ENCODE measurements around the gene MS4A3.
"Not testable (repeated sequence)": the region's sequence is repeated elsewhere in the genome, so short reads cannot be mapped to it uniquely, and the experiment has no call there.

Gene MS4A3

GRCh38 chr11:60056349-60056969 lies at the start of gene MS4A3:
TSS of gene MS4A3 (plus strand) at chr11:60056665. CDS start at chr11:60061161, 4,496 bp downstream.
- no peak for DNase-seq (ENCODE audit: low read depth in 2 of 2)

GRCh38 chr11:60016881-60017280 lies 39.6 kb upstream of the MS4A3 start, which contains the start of gene OOSP4B:
TSS of gene OOSP4B (plus strand) at chr11:60017181.
- no peak for DNase-seq (ENCODE audit: low read depth in 2 of 2)

GRCh38 chr11:60018058-60018457 lies 38.4 kb upstream of the MS4A3 start:
- no peak for DNase-seq (ENCODE audit: low read depth in 2 of 2)

DNA sequence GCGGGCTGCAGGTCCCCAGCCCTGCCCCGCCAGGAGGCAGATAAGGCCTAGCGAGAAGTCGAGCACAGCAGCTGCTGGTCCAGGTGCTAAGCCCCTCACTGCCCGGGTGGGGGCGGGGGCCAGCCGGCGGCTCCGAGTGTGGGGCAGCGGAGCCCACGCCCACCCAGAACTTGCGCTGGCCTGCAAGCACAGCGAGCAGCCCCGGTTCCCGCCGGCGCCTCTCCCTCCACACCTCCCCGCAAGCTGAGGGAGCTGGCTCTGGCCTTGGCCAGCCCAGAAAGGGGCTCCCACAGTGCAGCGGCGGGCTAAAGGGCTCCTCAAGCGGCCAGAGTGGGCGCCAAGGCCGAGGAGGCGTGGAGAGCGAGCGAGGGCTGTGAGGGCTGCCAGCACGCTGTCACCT lies 36.1 kb upstream of the MS4A3 start:
- not testable (repeated sequence) for DNase-seq (ENCODE audit: low read depth in 2 of 2)

DNA sequence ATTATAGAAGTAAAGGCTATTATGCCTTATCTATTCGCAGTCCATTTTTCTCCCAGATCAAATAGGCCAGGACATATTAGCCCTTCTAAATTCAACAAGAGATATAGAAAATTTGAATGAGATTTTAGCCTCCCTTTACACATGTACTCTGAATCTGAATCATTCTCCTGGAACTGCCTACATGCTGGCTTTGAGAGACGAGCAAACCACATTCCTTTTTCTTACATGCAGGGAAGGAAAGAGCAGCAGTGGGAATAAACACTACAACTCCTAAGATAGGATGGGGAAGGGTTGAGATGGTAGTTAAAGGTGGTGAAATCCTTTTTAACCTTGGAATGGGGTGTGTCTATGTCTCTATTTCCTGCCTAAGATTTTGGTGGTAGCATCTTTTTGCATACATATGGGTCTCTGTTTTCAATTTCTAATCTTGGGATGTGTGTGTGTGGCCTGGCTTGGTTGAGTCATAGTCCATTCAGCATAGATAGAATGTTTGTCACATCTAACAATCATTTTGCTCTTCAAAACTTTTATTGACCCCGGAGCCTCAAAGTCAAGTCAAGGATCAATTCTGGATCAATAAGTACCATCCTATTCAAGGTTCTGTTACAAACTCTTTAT lies 27.3 kb upstream of the MS4A3 start:
- DNase-seq (ENCODE audit: low read depth in 2 of 2): no peak

- no peak for DNase-seq (ENCODE audit: low read depth in 2 of 2)
Observed at GRCh38 chr11:60040109-60040508, 16.4 kb upstream of the MS4A3 start, which contains the start of gene OOSP2. TSS of gene OOSP2 (plus strand) at chr11:60040409. CDS start at chr11:60040460, 51 bp downstream.

DNA sequence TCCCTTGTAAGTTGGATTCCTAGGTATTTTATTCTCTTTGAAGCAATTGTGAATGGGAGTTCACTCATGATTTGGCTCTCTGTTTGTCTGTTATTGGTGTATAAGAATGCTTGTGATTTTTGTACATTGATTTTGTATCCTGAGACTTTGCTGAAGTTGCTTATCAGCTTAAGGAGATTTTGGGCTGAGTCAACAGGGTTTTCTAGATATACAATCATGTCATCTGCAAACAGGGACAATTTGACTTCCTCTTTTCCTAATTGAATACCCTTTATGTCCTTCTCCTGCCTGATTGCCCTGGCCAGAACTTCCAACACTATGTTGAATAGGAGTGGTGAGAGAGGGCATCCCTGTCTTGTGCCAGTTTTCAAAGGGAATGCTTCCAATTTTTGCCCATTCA lies 6.0 kb upstream of the MS4A3 start:
- not testable (repeated sequence) for DNase-seq (ENCODE audit: low read depth in 2 of 2)

- DNase-seq (ENCODE audit: low read depth in 2 of 2): not testable (repeated sequence)
Observed at GRCh38 chr11:60050839-60051238, 5.6 kb upstream of the MS4A3 start.

DNA sequence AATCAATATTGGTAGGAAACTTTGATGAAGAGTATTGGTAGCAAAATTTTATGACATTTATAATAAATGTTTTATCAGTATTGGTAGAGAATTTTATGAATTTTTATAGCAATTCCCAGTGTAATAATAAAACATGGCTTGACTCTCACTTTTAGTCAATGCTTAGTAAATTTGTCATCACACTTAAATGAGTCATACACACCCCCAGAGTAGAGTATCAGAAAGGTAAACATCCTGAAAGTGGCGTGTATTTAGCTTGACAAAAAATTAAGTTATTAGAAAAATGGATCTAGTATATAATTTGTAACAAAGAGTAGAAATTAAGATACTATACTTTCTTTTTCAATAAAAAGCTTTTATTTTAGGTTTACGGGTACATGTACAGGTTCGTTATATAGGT lies 2.6 kb downstream of the MS4A3 start:
- no peak for DNase-seq (ENCODE audit: low read depth in 2 of 2)

DNA sequence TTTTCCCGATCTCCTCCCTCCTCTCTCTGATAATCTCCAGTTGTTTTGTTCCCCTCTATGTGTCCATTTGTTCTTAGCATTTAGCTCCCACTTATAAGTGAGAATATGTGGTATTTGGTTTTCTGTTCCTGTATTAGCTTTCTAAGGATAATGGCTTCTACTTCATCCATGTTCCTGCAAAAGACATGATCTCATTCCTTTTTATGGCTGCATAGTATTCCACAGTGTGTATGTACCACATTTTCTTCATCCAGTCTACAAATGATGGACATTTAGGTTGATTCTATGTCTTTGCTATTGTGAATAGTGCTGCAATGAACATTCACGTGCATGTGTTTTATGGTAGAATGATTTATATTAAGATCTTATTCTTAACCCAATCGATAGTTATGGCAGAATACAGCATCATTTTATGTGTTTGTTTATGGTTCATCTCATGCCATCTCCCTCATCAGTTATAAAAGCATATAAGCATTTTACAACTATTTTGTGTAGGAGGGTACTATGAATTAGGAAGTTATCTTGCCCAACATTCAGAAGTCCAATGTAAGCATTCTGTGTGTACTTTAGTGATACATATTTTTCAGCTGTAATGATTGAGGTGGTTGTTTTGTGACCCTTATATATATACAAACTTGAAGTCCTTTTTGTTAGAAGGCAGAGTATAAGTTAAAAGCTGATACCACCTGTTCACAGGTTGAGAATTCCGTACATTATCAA lies 3.2 kb downstream of the MS4A3 start:
- no peak for DNase-seq (ENCODE audit: low read depth in 2 of 2)

DNA sequence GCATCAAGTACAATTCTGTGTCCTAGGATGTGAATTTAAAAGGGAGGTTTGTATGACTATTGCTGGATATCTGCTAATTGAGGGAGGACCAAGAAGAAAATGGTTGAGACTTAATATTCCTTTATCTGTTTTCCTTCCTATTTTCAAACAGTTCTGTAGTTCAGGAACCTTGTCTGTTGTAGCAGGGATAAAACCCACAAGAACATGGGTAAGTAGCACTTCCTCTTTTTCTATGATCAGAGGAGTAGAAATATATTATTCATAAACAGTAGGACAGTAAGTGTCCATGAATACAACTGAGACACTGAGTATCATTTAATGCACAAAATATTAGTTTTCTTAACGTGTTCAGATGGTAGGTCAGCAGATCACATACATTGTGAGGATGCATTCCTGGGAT lies 7.6 kb downstream of the MS4A3 start:
- DNase-seq (ENCODE audit: low read depth in 2 of 2): no peak

- no peak for DNase-seq (ENCODE audit: low read depth in 2 of 2)
Observed at GRCh38 chr11:60065801-60066200, 9.3 kb downstream of the MS4A3 start.

DNA sequence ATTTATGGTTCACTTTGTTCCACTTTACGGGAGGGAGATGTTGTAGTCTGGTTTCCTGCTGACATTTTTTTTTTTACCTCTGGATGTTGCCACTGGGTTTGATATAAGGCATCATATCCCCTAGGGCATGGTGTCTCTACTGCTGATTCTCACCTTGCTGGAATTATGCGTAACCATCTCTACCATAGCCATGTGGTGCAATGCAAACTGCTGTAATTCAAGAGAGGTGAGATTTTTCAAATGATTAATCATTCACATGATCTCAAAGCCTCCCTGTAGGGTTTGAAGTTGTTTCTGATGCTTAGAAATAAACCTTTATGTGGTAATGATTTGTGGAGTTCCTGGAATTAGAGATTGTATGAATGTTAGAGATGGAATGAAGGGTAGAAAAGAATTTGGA lies 13.0 kb downstream of the MS4A3 start:
- DNase-seq (ENCODE audit: low read depth in 2 of 2): no peak

DNA sequence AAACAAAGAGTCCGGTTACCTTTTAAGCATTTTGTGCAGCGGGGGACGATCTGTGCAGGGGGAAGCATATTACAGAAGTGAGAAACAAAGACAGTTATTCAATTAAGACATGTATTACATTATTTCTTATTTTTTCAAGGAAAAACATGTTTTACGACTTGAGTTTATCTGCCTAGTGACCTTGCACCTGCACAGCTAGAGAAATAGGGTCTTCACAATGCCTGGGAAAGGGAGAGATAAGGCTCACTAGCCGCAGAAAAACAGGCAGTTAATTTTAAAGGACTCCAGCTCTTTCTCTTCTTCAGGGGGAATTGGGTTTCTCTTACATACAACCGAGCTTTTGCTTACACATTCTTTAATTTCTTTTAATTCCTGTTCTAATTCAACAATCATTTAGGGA lies 15.2 kb downstream of the MS4A3 start:
- DNase-seq (ENCODE audit: low read depth in 2 of 2): not testable (repeated sequence)

DNA sequence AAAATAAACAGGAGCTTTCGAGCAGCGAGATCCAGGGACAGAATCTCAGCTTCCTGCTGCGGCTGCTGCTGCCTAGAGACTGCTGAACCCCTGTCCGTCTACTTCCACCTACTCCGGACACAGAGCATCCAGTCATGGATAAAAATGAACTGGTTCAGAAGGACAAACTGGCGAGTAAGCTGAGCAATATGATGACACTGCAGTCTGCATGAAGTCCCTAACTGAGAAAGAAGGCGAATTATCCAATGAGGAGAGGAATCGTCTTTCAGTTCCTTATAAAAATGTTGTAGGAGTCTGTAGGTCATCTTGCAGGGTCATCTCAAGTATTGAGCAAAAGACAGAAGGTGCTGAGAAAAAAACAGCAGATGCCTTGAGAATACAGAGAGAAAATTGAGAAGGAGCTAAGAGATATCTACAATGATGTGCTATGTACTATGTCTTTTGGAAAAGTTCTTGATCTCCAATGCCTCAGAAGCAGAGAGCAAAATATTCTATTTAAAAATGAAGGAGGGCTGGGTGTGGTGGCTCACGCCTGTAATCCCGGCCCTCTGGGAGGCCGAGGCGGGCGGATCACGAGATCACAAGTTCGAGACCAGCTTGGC lies 20.9 kb downstream of the MS4A3 start:
- DNase-seq (ENCODE audit: low read depth in 2 of 2): no peak

GRCh38 chr11:60077981-60078380 lies 21.5 kb downstream of the MS4A3 start:
- DNase-seq (ENCODE audit: low read depth in 2 of 2): no peak

GRCh38 chr11:60078745-60079144 lies 22.3 kb downstream of the MS4A3 start:
- no peak for DNase-seq (ENCODE audit: low read depth in 2 of 2)

DNA sequence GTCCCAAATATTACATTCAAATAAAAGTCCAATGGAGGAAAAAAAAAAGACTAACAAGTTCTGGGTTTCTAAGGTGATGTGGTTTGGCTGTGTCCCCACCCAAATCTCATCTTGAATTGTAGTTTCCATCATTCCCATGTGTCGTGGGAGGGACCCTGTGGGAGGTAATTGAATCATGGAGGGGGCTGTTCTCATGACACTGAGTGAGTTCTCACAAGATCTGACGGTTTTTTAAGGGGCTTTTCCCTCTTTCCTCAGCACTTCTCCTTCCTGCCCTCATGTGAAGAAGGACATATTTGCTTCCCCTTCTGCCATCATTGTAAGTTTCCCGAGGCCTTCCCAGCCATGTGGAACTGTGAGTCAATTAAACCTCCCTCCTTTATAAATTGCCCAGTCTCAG lies 24.1 kb downstream of the MS4A3 start:
- DNase-seq (ENCODE audit: low read depth in 2 of 2): no peak

DNA sequence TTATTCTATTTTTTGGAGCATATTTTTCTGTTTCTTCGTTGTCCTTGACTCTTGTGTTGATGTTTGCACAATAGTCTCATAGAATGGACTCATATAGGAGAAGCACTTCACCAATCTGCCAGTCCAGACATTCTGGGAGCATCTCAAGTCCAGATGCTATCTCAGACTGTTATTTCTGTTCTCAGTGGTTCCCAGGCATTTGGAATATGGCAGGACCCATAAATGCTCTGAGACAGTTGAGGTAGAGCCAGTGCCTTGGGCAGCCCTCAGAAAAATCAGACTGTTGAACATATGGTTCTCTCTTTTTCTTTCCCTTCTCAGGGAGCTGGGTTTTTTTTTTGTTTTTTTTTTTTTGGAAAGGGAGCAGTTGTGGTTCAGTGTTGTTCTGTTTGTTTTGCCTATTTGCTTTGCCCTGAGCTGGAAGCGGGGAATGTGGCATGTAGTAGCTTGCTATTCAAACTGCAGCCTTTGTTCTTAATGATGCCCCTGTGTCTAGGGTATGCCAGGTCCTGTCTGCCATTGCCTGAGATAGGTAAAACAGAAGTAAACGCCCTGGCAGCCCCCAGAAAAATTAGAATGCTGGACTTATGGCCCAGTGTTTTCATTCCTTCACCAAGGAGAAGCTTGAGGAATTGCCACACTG lies 28.3 kb downstream of the MS4A3 start:
- no peak for DNase-seq (ENCODE audit: low read depth in 2 of 2)

- no peak for DNase-seq (ENCODE audit: low read depth in 2 of 2)
Observed at GRCh38 chr11:60085909-60086308, 29.4 kb downstream of the MS4A3 start.

DNA sequence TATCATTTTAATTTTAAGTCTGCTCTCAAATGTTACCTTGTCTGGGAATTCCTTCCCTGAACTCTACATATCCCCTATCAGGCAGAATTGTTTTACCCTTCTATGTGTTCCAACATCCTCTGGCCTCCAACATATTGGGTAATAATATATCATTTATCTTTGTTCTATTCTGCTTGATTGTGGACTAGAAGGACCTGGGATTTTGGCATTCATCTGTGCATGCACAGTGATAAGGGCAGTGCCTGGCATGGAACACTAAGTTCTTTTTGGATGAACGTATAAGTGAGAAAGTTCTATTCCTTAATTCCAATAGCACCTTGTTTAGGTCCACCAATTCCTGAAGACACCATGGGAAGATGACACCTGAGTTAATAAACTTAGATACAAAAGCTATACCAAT lies 30.8 kb downstream of the MS4A3 start:
- DNase-seq (ENCODE audit: low read depth in 2 of 2): no peak

GRCh38 chr11:60088364-60088763 lies 31.9 kb downstream of the MS4A3 start, which contains the start of gene MS4A2:
TSS of gene MS4A2 (plus strand) at chr11:60088664. CDS start at chr11:60088766, 102 bp downstream.
- DNase-seq (ENCODE audit: low read depth in 2 of 2): no peak

Data from stimulated activated CD4-positive, alpha-beta T cell treated with anti-CD3 and anti-CD28 coated beads, Interleukin-12 subunit alpha, Interleukin-12 subunit beta, amount 100 ng/mL, for 24 hours (primary cell).